T-helper 2 cell treated with Interferon-gamma antibody and Interleukin-4, amounts not matched to agents 100 ng/mL and 5 ng/mL, for 36 hours (primary cell): Measurements from ENCODE around the gene SV2C. TPM values are rescaled to one million over a fixed set of nuclear protein-coding genes. Genes with fewer than 3 reads are reported as not detected.

Experiments
- intact Hi-C: fragments of 100-400 bp; cut with micrococcal nuclease; formaldehyde crosslinking; loops from one replicate; pipeline ENCODE4 v1.15.1; 2023
- total RNA-seq: library from RNA; stranded (reverse); gene quantifications from 2 replicates; pipeline ENCODE4 v1.2.3, GENCODE V29; 2022

The SV2C gene
- total RNA-seq, 1 donor from 2014 or later = 0.02 TPM

- intact Hi-C loops = loop anchor here (10.0 kb wide), 2 partner anchors 536 to 1016 kb away; partner anchors contain the start of genes ANKRD31 and POC5
Measured at GRCh38 chr5:76250463-76250862, 167.3 kb downstream of the SV2C start.

- intact Hi-C loops = loop anchor here (10.0 kb wide), 2 partner anchors 537 to 1017 kb away; partner anchors contain the start of genes ANKRD31 and POC5
Measured at GRCh38 chr5:76251656-76252055, 168.5 kb downstream of the SV2C start.

- intact Hi-C loops = loop anchor here (10.0 kb wide), 2 partner anchors 538 to 1018 kb away; partner anchors contain the start of genes ANKRD31 and POC5
Measured at GRCh38 chr5:76252437-76252836, 169.3 kb downstream of the SV2C start.

GRCh38 chr5:76256116-76256889 lies 173.1 kb downstream of the SV2C start:
- intact Hi-C loops = loop anchor here (1.0 to 10.0 kb wide), 7 partner anchors 146 to 1489 kb away; partner anchors contain the start of genes ANKRD31, GFM2, IQGAP2 and NSA2

GRCh38 chr5:76257225-76257833 lies 174.1 kb downstream of the SV2C start:
- intact Hi-C loops = loop anchor here (2.0 to 10.0 kb wide), 6 partner anchors 145 to 1490 kb away; partner anchors contain the start of genes ANKRD31, GFM2, IQGAP2 and NSA2

- intact Hi-C loops = loop anchor here (2.0 to 10.0 kb wide), 6 partner anchors 144 to 1491 kb away; partner anchors contain the start of genes ANKRD31, GFM2, IQGAP2 and NSA2
Measured at GRCh38 chr5:76257897-76258296, 174.7 kb downstream of the SV2C start.

- intact Hi-C loops = no loop called here
Measured at GRCh38 chr5:76264681-76265080, 181.5 kb downstream of the SV2C start.

- intact Hi-C loops = no loop called here
Measured at GRCh38 chr5:76269259-76269931, 186.2 kb downstream of the SV2C start.

- intact Hi-C loops = no loop called here
Measured at GRCh38 chr5:76269932-76270610, 186.9 kb downstream of the SV2C start.

GRCh38 chr5:76271836-76272235 lies 188.7 kb downstream of the SV2C start:
- intact Hi-C loops = no loop called here

- intact Hi-C loops = no loop called here
Measured at GRCh38 chr5:76273206-76273885, 190.2 kb downstream of the SV2C start.

GRCh38 chr5:76274571-76274970 lies 191.4 kb downstream of the SV2C start:
- intact Hi-C loops = no loop called here

- intact Hi-C loops = no loop called here
Measured at GRCh38 chr5:76277736-76278135, 194.6 kb downstream of the SV2C start.

- intact Hi-C loops = no loop called here
Measured at GRCh38 chr5:76278261-76278789, 195.1 kb downstream of the SV2C start.

GRCh38 chr5:76280494-76280893 lies 197.3 kb downstream of the SV2C start:
- intact Hi-C loops = no loop called here

GRCh38 chr5:76283670-76284069 lies 200.5 kb downstream of the SV2C start:
- intact Hi-C loops = no loop called here

GRCh38 chr5:76289692-76290091 lies 206.5 kb downstream of the SV2C start:
- intact Hi-C loops = no loop called here

- intact Hi-C loops = no loop called here
Measured at GRCh38 chr5:76290321-76290757, 207.2 kb downstream of the SV2C start.

- intact Hi-C loops = no loop called here
Measured at GRCh38 chr5:76291305-76292077, 208.3 kb downstream of the SV2C start.
